NCI-H82 treated with DMSO at 0.1 percent for 48 hours (cell line): ENCODE data around the gene OLFM2.

ENCODE experiments used
- DNase-seq: peaks from one replicate; lab custom pipeline; 2025; ENCODE audit not compliant: unreplicated experiment; lab: John Stamatoyannopoulos, UW

The OLFM2 gene

GRCh38 chr19:9910625-9911024 is 25.7 kb downstream of the OLFM2 start:
- DNase-seq, result no peak

- no peak for DNase-seq
Observed at GRCh38 chr19:9909251-9909650, 27.1 kb downstream of the OLFM2 start.

GRCh38 chr19:9906475-9907087 is 29.7 kb downstream of the OLFM2 start:
- DNase-seq, result no peak

GRCh38 chr19:9903336-9903735 is 33.0 kb downstream of the OLFM2 start:
- no peak for DNase-seq

- DNase-seq, result no peak
Observed at GRCh38 chr19:9901642-9902041, 34.7 kb downstream of the OLFM2 start.

GRCh38 chr19:9901020-9901419 is 35.3 kb downstream of the OLFM2 start:
- DNase-seq, result no peak

- DNase-seq, result no peak
Observed at GRCh38 chr19:9891609-9892373, 44.5 kb downstream of the OLFM2 start.

GRCh38 chr19:9885077-9885552 is 51.2 kb downstream of the OLFM2 start:
- DNase-seq, result no peak

- peak; percentile 51 for DNase-seq
Observed at GRCh38 chr19:9883764-9884163, 52.6 kb downstream of the OLFM2 start.

GRCh38 chr19:9883231-9883758 is 53.0 kb downstream of the OLFM2 start:
- DNase-seq, result peak; percentile 85

GRCh38 chr19:9881720-9882119 is 54.6 kb downstream of the OLFM2 start:
- DNase-seq, result peak; percentile 93

- no peak for DNase-seq
Observed at GRCh38 chr19:9878511-9879196, 57.7 kb downstream of the OLFM2 start.

- no peak for DNase-seq
Observed at GRCh38 chr19:9877780-9878510, 58.4 kb downstream of the OLFM2 start.

- DNase-seq, result no peak
Observed at GRCh38 chr19:9875796-9876195, 60.5 kb downstream of the OLFM2 start.

GRCh38 chr19:9875031-9875627 is 61.2 kb downstream of the OLFM2 start:
- DNase-seq, result no peak

- DNase-seq, result no peak
Observed at GRCh38 chr19:9872618-9873242, 63.6 kb downstream of the OLFM2 start.

GRCh38 chr19:9871626-9872338 is 64.5 kb downstream of the OLFM2 start:
- no peak for DNase-seq

- no peak for DNase-seq
Observed at GRCh38 chr19:9868983-9869617, 67.2 kb downstream of the OLFM2 start.
